Measurements from ENCODE around the gene ROR1. TPM values are rescaled to one million over a fixed set of nuclear protein-coding genes. Genes with fewer than 3 reads are reported as not detected.
"Not testable (repeated sequence)": the region's sequence is repeated elsewhere in the genome, so short reads cannot be mapped to it uniquely, and the experiment has no call there.

The ROR1 gene
- total RNA-seq, 4 donors from 2014 or later = 8.8 to 30.4 (median 14.1) TPM

DNA sequence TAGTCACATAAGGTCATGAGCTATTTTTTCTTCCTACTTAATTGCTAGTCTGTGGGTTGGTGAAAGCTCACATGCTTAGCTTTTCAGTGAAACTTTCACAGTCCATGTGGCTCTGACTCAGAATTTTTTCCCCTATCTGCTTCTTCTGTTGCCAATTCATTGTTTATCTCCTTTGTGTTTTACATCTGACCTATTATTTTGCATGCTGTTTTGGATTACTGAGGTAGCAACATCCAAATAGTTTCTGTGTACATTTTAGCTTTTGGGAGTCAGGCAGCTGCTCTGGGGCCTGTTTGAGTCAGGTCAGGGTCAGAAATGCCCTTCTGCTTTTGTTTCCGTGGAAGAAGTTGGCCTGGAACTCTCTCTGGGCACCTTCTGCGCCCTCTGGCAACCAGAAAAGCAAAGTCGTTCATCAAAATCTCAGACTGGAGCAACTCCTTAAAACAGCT lies 40.0 kb downstream of the ROR1 start:
- peak; percentile 77 for ATAC-seq (ENCODE audit: low FRiP score)
- TF ChIP-seq, protein P1, sequence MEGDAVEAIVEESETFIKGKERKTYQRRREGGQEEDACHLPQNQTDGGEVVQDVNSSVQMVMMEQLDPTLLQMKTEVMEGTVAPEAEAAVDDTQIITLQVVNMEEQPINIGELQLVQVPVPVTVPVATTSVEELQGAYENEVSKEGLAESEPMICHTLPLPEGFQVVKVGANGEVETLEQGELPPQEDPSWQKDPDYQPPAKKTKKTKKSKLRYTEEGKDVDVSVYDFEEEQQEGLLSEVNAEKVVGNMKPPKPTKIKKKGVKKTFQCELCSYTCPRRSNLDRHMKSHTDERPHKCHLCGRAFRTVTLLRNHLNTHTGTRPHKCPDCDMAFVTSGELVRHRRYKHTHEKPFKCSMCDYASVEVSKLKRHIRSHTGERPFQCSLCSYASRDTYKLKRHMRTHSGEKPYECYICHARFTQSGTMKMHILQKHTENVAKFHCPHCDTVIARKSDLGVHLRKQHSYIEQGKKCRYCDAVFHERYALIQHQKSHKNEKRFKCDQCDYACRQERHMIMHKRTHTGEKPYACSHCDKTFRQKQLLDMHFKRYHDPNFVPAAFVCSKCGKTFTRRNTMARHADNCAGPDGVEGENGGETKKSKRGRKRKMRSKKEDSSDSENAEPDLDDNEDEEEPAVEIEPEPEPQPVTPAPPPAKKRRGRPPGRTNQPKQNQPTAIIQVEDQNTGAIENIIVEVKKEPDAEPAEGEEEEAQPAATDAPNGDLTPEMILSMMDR (IDR thresholded peaks at IDR 0.05) = no peak

DNA sequence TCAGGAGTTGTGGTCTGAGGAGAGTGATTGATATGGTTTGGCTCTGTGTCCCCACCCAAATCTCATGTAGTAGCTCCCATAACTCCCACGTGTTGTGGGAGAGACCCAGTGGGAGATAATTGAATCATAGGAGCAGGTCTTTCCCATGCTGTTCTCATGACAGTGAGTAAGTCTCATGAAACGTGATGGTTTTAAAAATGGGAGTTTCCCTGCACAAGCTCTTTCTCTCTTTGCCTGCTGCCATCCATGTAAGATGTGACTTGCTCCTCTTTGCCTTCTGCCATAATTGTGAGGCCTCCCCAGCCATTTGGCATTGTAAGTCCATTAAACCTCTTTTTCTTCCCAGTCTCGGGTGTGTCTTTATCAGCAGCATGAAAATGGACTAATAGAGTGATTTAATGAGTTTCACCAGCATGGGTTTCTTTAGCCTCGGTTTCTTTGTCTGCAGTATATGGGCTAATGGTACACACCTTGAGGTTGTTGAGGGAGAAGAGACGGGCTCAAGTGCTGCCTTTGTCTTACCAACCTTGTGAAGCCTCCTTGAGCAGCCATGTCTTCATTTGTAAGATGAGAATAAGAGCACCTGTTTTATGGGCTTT lies 42.5 kb downstream of the ROR1 start:
- not testable (repeated sequence) for ATAC-seq (ENCODE audit: low FRiP score); DNase-seq (ENCODE audit: low spot score)

More for the DNA sequence above, 40.0 kb downstream of the ROR1 start:
- no peak for DNase-seq (ENCODE audit: low spot score)

DNA sequence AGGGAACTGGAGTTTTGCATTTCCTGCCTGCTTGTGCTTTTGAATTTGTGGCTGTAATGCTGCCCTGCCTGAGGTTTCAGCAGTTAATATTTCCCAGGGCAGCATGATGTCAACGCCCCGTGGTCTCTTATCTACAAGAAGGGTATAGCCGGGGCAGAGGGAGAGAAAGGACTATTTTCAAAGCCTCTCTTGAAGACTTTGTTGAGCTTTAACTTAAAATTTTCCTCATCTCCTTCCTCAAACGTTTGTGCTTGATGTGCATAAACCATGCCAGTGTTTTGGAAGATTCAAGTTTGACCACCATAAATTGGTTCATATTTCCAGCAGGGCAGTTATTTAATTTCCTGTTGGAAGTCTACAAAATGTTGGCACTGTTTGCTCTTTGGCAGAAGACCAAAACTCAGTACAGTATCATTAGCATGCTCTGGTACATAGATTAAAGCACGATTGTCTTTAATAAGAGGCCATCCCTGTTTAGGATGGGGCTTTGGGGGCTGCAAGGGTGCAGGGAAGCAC lies 43.4 kb downstream of the ROR1 start:
- DNase-seq (ENCODE audit: low spot score) (no peak), ATAC-seq (ENCODE audit: low FRiP score) (no peak)
- TF ChIP-seq, protein P1 (IDR thresholded peaks at IDR 0.05) = no peak

DNA sequence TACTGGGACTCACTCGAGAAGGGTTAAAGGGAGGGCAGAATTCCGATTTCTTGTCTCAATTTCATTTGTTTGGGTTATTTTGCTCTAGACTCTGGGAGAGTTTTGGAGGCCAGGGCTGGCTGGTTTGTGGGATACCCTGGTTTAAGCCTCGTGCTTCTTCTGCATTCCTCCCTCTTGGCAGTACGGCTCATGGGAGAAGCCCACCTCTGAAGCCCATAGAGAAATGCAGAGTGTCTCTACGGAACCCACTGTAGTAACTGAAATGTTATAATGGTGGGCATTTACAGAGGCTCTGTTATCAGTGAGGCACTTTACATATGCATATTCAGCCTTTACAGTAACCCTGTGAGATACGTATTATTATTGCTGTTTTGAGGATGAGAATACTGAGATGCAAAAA lies 43.9 kb downstream of the ROR1 start:
- TF ChIP-seq, protein P1 (IDR thresholded peaks at IDR 0.05) = no peak
- no peak for DNase-seq (ENCODE audit: low spot score)
- no peak for ATAC-seq (ENCODE audit: low FRiP score)

DNA sequence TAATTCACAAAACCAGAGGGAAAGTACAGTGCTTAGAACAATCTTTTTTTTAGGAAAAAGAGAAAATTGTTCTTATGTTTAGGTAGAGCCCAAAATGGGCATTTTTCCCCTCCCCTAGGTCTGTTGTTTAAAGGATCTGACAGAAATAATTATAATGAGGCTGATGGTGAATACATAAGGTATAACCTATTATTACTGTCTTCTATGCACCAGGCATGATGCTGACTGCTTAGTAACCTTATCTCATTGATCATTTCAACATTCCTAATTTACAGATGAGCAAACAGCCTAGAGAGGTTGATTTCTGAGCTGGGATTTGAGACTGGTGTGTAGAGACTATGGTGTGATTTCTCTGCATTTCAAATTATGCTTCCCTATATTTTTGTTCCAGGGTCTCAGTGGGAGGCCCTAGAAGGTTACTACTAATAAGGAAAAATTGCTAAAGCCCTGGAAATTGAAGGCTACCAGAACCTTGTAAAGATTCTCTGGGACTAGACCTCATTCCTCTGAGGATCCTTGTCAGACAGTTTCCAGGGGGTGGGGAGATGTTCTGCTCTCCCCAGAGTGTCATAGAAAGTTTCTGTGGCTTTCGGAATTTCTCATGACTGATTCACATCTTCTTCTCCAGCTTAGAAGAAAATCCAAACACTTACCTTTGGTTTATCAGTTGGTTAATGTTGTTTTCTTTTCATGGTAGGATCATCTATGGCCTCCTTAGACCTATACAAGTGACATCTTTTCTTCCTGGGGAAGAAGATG lies 44.9 kb downstream of the ROR1 start:
- ATAC-seq (ENCODE audit: low FRiP score) (no peak), DNase-seq (ENCODE audit: low spot score) (no peak)
- TF ChIP-seq, protein P1 (IDR thresholded peaks at IDR 0.05) = no peak

DNA sequence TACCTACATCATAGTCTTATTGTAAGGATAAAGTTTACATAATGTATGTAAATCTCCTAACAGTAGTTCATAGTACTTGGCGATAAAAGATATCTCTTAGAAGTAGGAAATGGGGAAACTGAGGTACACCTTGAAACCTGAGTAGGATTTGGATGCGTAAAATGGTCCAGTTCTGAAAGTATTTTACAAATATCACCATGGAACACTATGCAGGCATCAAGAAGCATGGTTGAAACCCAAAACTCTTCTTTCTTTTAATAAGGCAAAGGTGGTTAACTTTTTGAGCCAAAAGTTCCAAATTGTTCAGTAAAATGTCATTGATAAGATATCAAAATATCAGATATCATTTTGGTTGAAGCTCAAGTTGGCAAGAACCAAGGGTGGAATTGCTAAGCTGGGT lies 46.0 kb downstream of the ROR1 start:
- DNase-seq (ENCODE audit: low spot score) (no peak), ATAC-seq (ENCODE audit: low FRiP score) (no peak)
- TF ChIP-seq, protein P1 (IDR thresholded peaks at IDR 0.05) = no peak

DNA sequence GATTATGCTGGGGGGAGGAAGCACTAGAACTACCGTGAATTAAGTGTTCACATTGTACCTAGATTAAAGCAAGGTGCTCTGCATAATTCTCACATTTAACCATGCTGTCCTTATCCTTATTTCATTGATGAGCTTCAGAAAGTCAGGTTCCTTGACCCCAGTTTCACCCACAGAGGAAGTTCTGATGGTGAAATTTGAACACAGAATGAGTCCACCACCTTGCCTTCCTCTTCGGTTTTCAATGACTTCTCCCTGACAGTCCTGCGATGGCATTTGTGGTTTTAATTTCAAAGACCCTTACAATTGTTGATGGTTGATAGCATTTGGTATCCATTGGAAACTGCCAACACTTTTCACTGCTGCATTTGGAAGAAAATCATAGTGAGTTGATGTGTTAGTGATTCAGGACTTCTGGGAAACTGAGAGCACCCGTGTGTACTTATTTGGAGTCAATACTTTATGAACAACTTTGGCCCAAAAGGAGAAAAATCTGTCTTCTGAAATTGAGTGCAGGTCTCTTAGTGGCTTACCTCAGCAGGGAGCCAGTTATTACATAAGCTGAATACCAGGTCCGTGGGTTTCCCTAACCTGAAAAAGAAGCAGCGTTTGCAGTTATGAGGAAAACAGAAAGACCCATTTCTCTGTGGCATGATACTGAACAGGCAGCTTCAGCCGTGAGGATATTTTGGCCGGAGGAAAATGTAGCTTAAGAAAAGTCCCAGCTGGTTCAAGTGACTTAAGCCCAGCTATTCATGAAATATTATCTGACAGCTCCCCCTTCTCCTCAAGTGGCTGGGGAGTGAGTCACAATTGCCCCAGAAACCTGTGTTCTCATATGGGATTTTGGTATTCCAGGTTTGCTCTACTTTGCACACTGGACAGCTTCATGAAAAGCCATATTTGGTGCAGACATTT lies 47.5 kb downstream of the ROR1 start:
- TF ChIP-seq, protein P1 (IDR thresholded peaks at IDR 0.05) = no peak
- peak; percentile 39 for ATAC-seq (ENCODE audit: low FRiP score)
- DNase-seq (ENCODE audit: low spot score) = no peak

Measured in omental fat pad (tissue), 4 donors.